ENCODE measurements around the gene DHX35. TPM values are rescaled to one million over a fixed set of nuclear protein-coding genes. Genes with fewer than 3 reads are reported as not detected.

The DHX35 gene
- total RNA-seq, 1 experiment from 2014 or later, result 11.2 TPM

DNA sequence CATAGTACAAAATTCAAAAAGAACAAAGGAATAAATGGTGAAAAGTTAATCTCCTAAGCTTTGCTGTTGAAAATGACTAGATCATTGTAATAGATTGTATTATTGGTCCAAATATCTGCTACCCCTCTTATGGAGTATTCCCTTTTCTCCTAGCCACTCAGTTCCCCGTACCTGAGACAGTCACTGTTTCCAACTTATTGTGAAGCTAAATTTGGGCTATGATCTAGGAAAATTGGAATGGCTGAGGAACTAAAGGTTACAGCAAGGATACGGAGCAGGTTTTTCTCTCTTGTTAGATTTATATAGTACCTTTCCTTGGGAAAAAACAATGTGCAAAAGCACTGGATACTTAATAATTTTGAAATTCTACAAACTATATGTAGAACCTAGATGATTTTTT, 17.3 kb downstream of the DHX35 start:
- H2AFZ ChIP-seq (ENCODE audit: low read depth, low read length, poor library complexity, severe bottlenecking), result no peak overlapping the region
- H3K4me2 ChIP-seq (ENCODE audit: low read length), result no peak overlapping the region
- ATAC-seq, result no peak
- no peak overlapping the region for H3K9ac ChIP-seq (ENCODE audit: low read length)
- intact Hi-C loops (cut with micrococcal nuclease), result no loop called here
- H3K27ac ChIP-seq (ENCODE audit: low read depth, low read length), result no peak overlapping the region
- H3K36me3 ChIP-seq (ENCODE audit: control insufficient read depth in 1 of 2, insufficient read depth in 2 of 2, low read length in 2 of 2), result 0 out of 4 replicates have a peak, but pooled peaks cover 0 to 2% of the 10 kb centered on the region in 2 experiments
- H3K27me3 ChIP-seq (ENCODE audit: insufficient read depth, low read length), result no peaks in the 10 kb centered on the region
- no peaks in the 10 kb centered on the region for H3K9me3 ChIP-seq (ENCODE audit: control insufficient read depth in 1 of 2, insufficient read depth in 1 of 2, low read depth in 1 of 2, low read length in 2 of 2)
- TF ChIP-seq SRF (IDR thresholded peaks at IDR 0.05; ENCODE audit: low read depth) (no peak), ZFX (IDR thresholded peaks at IDR 0.05) (no peak), MAX (IDR thresholded peaks at IDR 0.05) (no peak), SP1 (IDR thresholded peaks at IDR 0.05; ENCODE audit: low read depth) (no peak), CBX3 (IDR thresholded peaks at IDR 0.05; ENCODE audit: low read depth) (no peak), ZNF274 (IDR thresholded peaks at IDR 0.05; ENCODE audit: low read depth, low read length) (no peak)
- BruUV-seq (replicated peaks), result no TSS peak
- no peaks in the 10 kb centered on the region for H3K4me1 ChIP-seq (ENCODE audit: control insufficient read depth in 1 of 2, insufficient read depth in 2 of 2, low read length in 2 of 2)
- DNase-seq (ENCODE audit: low read depth, low spot score), result no peak
- H3K79me2 ChIP-seq (ENCODE audit: insufficient read depth, low read length), result peaks cover 55% of the 10 kb centered on the region
- no peaks in the 10 kb centered on the region for H3K9me2 ChIP-seq (ENCODE audit: insufficient read depth)
- POLR2A ChIA-PET, result no interaction called here
- RAD21 ChIA-PET (ENCODE audit: low non-redundant PET in 1 of 2, low total read pairs in 2 of 2, uncharacterized antibody in 2 of 2, unreplicated experiment in 2 of 2), result no interaction called here
- no peak overlapping the region for H3K4me3 ChIP-seq (replicated peaks in 1 of 2; ENCODE audit: low read depth in 1 of 2, low read length in 2 of 2)
- H4K20me1 ChIP-seq (ENCODE audit: insufficient read depth), result no peaks in the 10 kb centered on the region
- CTCF ChIA-PET, result no interaction called here

- POLR2A ChIA-PET, result no interaction called here
- no peaks in the 10 kb centered on the region for H3K27me3 ChIP-seq (ENCODE audit: insufficient read depth, low read length)
- RAD21 ChIA-PET (ENCODE audit: low non-redundant PET in 1 of 2, low total read pairs in 2 of 2, uncharacterized antibody in 2 of 2, unreplicated experiment in 2 of 2), result no interaction called here
- DNase-seq (ENCODE audit: low read depth, low spot score) (no peak), ATAC-seq (no peak)
- H3K4me2 ChIP-seq (ENCODE audit: low read length), result no peak overlapping the region
- H3K9me2 ChIP-seq (ENCODE audit: insufficient read depth), result no peaks in the 10 kb centered on the region
- H2AFZ ChIP-seq (ENCODE audit: low read depth, low read length, poor library complexity, severe bottlenecking), result no peak overlapping the region
- H3K27ac ChIP-seq (ENCODE audit: low read depth, low read length), result no peak overlapping the region
- CTCF ChIA-PET, result no interaction called here
- H3K4me1 ChIP-seq (ENCODE audit: control insufficient read depth in 1 of 2, insufficient read depth in 2 of 2, low read length in 2 of 2), result peaks cover 0 to 2% of the 10 kb centered on the region in 2 experiments; a peak in 3 of 4 replicates
- 0 out of 4 replicates have a peak, but pooled peaks cover 0 to 2% of the 10 kb centered on the region in 2 experiments for H3K36me3 ChIP-seq (ENCODE audit: control insufficient read depth in 1 of 2, insufficient read depth in 2 of 2, low read length in 2 of 2)
- intact Hi-C loops (cut with micrococcal nuclease), result no loop called here
- H3K9me3 ChIP-seq (ENCODE audit: control insufficient read depth in 1 of 2, insufficient read depth in 1 of 2, low read depth in 1 of 2, low read length in 2 of 2), result no peaks in the 10 kb centered on the region
- no peak overlapping the region for H3K4me3 ChIP-seq (replicated peaks in 1 of 2; ENCODE audit: low read depth in 1 of 2, low read length in 2 of 2)
- no TSS peak for BruUV-seq (replicated peaks)
- H4K20me1 ChIP-seq (ENCODE audit: insufficient read depth), result no peaks in the 10 kb centered on the region
- peaks cover 51% of the 10 kb centered on the region for H3K79me2 ChIP-seq (ENCODE audit: insufficient read depth, low read length)
- no peak overlapping the region for H3K9ac ChIP-seq (ENCODE audit: low read length)
- TF ChIP-seq CEBPB (IDR thresholded peaks at IDR 0.05; ENCODE audit: low read depth) (no peak), SP1 (IDR thresholded peaks at IDR 0.05; ENCODE audit: low read depth) (no peak), YY1 (IDR thresholded peaks at IDR 0.05; ENCODE audit: extremely low read depth, insufficient replicate concordance, low read depth, low read length) (no peak), CBX3 (IDR thresholded peaks at IDR 0.05; ENCODE audit: low read depth) (no peak), ATF3 (IDR thresholded peaks at IDR 0.05) (no peak), FOSL1 (IDR thresholded peaks at IDR 0.05; ENCODE audit: low read depth) (no peak), ZBTB33 (IDR thresholded peaks at IDR 0.05; ENCODE audit: extremely low read depth, insufficient replicate concordance, low read length) (no peak), ZNF274 (IDR thresholded peaks at IDR 0.05; ENCODE audit: low read depth, low read length) (no peak), POLR2A (IDR thresholded peaks at IDR 0.05; ENCODE audit: borderline replicate concordance, extremely low read depth, insufficient read depth, insufficient read length) (no peak), ZFX (IDR thresholded peaks at IDR 0.05) (no peak), EZH2 (IDR thresholded peaks at IDR 0.05) (no peak), TCF7L2 (IDR thresholded peaks at IDR 0.05; ENCODE audit: borderline replicate concordance, extremely low read depth, insufficient read depth, insufficient read length) (no peak), RAD21 (IDR thresholded peaks at IDR 0.05; ENCODE audit: low read depth) (no peak), EZH2phosphoT487 (IDR thresholded peaks at IDR 0.05; ENCODE audit: borderline replicate concordance) (no peak), JUND (IDR thresholded peaks at IDR 0.05) (no peak)
- TF ChIP-seq, protein P1, sequence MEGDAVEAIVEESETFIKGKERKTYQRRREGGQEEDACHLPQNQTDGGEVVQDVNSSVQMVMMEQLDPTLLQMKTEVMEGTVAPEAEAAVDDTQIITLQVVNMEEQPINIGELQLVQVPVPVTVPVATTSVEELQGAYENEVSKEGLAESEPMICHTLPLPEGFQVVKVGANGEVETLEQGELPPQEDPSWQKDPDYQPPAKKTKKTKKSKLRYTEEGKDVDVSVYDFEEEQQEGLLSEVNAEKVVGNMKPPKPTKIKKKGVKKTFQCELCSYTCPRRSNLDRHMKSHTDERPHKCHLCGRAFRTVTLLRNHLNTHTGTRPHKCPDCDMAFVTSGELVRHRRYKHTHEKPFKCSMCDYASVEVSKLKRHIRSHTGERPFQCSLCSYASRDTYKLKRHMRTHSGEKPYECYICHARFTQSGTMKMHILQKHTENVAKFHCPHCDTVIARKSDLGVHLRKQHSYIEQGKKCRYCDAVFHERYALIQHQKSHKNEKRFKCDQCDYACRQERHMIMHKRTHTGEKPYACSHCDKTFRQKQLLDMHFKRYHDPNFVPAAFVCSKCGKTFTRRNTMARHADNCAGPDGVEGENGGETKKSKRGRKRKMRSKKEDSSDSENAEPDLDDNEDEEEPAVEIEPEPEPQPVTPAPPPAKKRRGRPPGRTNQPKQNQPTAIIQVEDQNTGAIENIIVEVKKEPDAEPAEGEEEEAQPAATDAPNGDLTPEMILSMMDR (IDR thresholded peaks at IDR 0.05 in 2 of 3, conservative IDR thresholded peaks at IDR 0.05 in 1 of 3; ENCODE audit: borderline replicate concordance in 1 of 3, insufficient read depth in 1 of 3, low read depth in 2 of 3, low read length in 2 of 3), result no peak
Observed at GRCh38 chr20:38979842-38980241, 17.7 kb downstream of the DHX35 start.

Data from HCT116 (cell line).